ENCODE results near the gene PI4K2A.

The PI4K2A gene

GRCh38 chr10:97715259-97715874 is 74.9 kb downstream of the PI4K2A start:
- TF ChIP-seq CSRNP3 (CRISPR knock-in tag; IDR thresholded peaks at IDR 0.05) (no peak), ZFP3 (CRISPR knock-in tag; IDR thresholded peaks at IDR 0.05) (no peak), ESRRG (CRISPR knock-in tag; IDR thresholded peaks at IDR 0.05) (no peak), ARNTL (CRISPR knock-in tag; IDR thresholded peaks at IDR 0.05; ENCODE audit: borderline replicate concordance, low read depth) (no peak), GLIS3 (CRISPR knock-in tag; IDR thresholded peaks at IDR 0.05) (no peak), SNAI2 (CRISPR knock-in tag; IDR thresholded peaks at IDR 0.05) (no peak), PPARA (CRISPR knock-in tag; IDR thresholded peaks at IDR 0.05; ENCODE audit: borderline replicate concordance) (no peak), POU6F1 (CRISPR knock-in tag; IDR thresholded peaks at IDR 0.05; ENCODE audit: borderline replicate concordance, low read depth) (no peak), PATZ1 (CRISPR knock-in tag; IDR thresholded peaks at IDR 0.05; ENCODE audit: borderline replicate concordance) (no peak), CREB5 (CRISPR knock-in tag; IDR thresholded peaks at IDR 0.05; ENCODE audit: low read depth) (no peak)
- no peak for ATAC-seq

GRCh38 chr10:97717627-97718026 is 77.2 kb downstream of the PI4K2A start:
- TF ChIP-seq ZFP30 (CRISPR knock-in tag; IDR thresholded peaks at IDR 0.05) (no peak), ZNF8 (CRISPR knock-in tag; IDR thresholded peaks at IDR 0.05) (no peak), CSDC2 (CRISPR knock-in tag; IDR thresholded peaks at IDR 0.05) (no peak), SNAI2 (CRISPR knock-in tag; IDR thresholded peaks at IDR 0.05) (no peak), OSR1 (CRISPR knock-in tag; IDR thresholded peaks at IDR 0.05) (no peak), ISL1 (CRISPR knock-in tag; IDR thresholded peaks at IDR 0.05) (no peak), TSHZ2 (CRISPR knock-in tag; IDR thresholded peaks at IDR 0.05) (no peak), CREB5 (CRISPR knock-in tag; IDR thresholded peaks at IDR 0.05; ENCODE audit: low read depth) (no peak), BACH2 (CRISPR knock-in tag; IDR thresholded peaks at IDR 0.05; ENCODE audit: borderline replicate concordance) (no peak), ESRRG (CRISPR knock-in tag; IDR thresholded peaks at IDR 0.05) (no peak), ZNF565 (CRISPR knock-in tag; conservative IDR thresholded peaks at IDR 0.05; ENCODE audit: low read depth) (no peak), RARB (CRISPR knock-in tag; IDR thresholded peaks at IDR 0.05) (no peak), PATZ1 (CRISPR knock-in tag; IDR thresholded peaks at IDR 0.05; ENCODE audit: borderline replicate concordance) (no peak), ZC3H10 (CRISPR knock-in tag; IDR thresholded peaks at IDR 0.05) (no peak), PPARA (CRISPR knock-in tag; IDR thresholded peaks at IDR 0.05; ENCODE audit: borderline replicate concordance) (no peak), ARNTL (CRISPR knock-in tag; IDR thresholded peaks at IDR 0.05; ENCODE audit: borderline replicate concordance, low read depth) (no peak), GLIS3 (CRISPR knock-in tag; IDR thresholded peaks at IDR 0.05) (no peak), ZNF70 (CRISPR knock-in tag; IDR thresholded peaks at IDR 0.05) (no peak), TCF4 (CRISPR knock-in tag; IDR thresholded peaks at IDR 0.05; ENCODE audit: borderline replicate concordance) (no peak)
- no peak for ATAC-seq
